Activated T-helper 1 cell treated with anti-CD3 and anti-CD28 coated beads, Interleukin-12 subunit alpha, Interleukin-12 subunit beta, Interleukin-2, Interleukin-4 antibody, amounts not matched to agents 30 ng/mL and 10 ng/mL and 1 ng/mL, durations not matched to agents 14 hours and 24 hours and 36 hours (primary cell): Measurements from ENCODE around the gene PIM2. TPM values are rescaled to one million over a fixed set of nuclear protein-coding genes. Genes with fewer than 3 reads are reported as not detected.

Source experiments
- DNase-seq: peaks from one replicate; pipeline ENCODE4 v3.0.0; 2021; ENCODE audit warnings: low spot score
- H3K27ac Mint-ChIP-seq: one replicate; pipeline ENCODE4 v1.8.0; 2021; ENCODE audit warnings: mild to moderate bottlenecking, mixed read lengths
- H3K27me3 Mint-ChIP-seq: one replicate; pipeline ENCODE4 v1.8.0; 2022; ENCODE audit warnings: mild to moderate bottlenecking, moderate library complexity, mixed read lengths; ENCODE audit not compliant: insufficient read depth
- H3K36me3 Mint-ChIP-seq: one replicate; pipeline ENCODE4 v1.8.0; 2021; ENCODE audit warnings: low read depth, mixed read lengths
- H3K4me1 Mint-ChIP-seq: one replicate; pipeline ENCODE4 v1.8.0; 2021; ENCODE audit warnings: low read depth, mixed read lengths
- H3K4me3 Mint-ChIP-seq: one replicate; pipeline ENCODE4 v1.8.0; 2021; ENCODE audit warnings: mild to moderate bottlenecking, moderate library complexity, mixed read lengths
- H3K9me3 Mint-ChIP-seq: one replicate; pipeline ENCODE4 v1.8.0; 2021; ENCODE audit warnings: mixed read lengths
- intact Hi-C: fragments of 100-400 bp; cut with micrococcal nuclease; formaldehyde crosslinking; loops from one replicate; pipeline ENCODE4 v1.15.1; 2024
- total RNA-seq: library from RNA; stranded (reverse); gene quantifications from 2 replicates; pipeline ENCODE4 v1.2.3, GENCODE V29; 2022

PIM2 gene
- total RNA-seq, 1 donor from 2014 or later = 475 TPM

GRCh38 chrX:48945517-48946348, 26.9 kb upstream of the PIM2 start:
- peaks cover 33% of the 10 kb centered on the region for H3K4me1 Mint-ChIP-seq
- peak overlapping the region; percentile 17 for H3K4me3 Mint-ChIP-seq
- H3K9me3 Mint-ChIP-seq = no peaks in the 10 kb centered on the region
- H3K27me3 Mint-ChIP-seq = no peaks in the 10 kb centered on the region
- H3K36me3 Mint-ChIP-seq = peaks cover 26% of the 10 kb centered on the region
- DNase-seq = no peak
- intact Hi-C loops = loop anchor here (1.0 to 5.0 kb wide), 3 partner anchors 8 to 298 kb away; no protein-coding TSS in a partner anchor
- no peak overlapping the region for H3K27ac Mint-ChIP-seq

DNA sequence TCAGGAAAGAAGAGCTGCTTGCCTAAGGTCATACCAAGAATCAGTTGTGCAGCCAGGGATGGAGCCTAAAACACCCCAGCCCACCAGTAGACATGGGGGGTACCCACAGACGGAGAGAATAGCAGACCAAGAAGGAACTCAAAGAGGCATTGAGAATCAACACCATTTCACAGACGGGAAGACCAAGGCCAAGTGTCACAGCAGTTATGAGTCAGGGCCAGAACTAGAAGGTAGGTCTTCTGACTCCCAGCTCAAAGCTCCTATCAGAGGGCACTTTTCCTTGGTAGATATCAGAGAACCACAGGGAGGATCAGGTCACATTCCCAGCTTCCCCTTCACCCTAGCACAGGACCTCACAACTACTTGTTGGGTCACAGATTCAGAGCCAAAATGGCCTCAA, 24.1 kb upstream of the PIM2 start:
- DNase-seq = no peak
- intact Hi-C loops = no loop called here
- peak overlapping the region; percentile 93 for H3K27ac Mint-ChIP-seq
- H3K27me3 Mint-ChIP-seq = no peaks in the 10 kb centered on the region
- H3K9me3 Mint-ChIP-seq = no peaks in the 10 kb centered on the region
- peaks cover 58% of the 10 kb centered on the region for H3K4me1 Mint-ChIP-seq
- H3K4me3 Mint-ChIP-seq = peak overlapping the region; percentile 69
- H3K36me3 Mint-ChIP-seq = peaks cover 31% of the 10 kb centered on the region

DNA sequence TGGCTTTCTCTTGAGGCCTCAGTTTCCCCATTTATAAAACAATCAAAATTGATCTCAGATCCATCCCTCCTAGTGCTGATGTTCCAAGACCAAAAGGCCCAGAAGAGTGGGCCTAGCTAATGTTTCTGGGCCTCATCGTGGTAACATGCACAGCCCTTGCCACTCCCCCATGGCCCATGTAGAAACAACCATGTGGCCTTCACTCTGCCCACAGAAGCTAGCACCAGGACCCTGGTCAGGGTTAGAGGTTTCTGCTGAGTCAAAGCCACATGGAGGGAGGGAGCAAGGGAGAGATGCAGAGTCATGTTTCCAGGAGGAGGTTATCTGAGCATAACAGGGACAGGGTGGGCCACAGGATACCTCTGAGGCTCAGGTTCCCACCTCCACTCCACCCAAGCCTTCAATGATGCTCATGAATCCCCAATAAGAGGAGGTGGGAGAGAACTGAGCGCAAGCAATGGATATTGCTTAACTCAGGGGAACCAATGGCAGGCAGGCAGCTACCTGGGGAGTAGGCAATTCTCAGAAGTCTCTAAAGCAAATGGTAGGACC, 21.7 kb upstream of the PIM2 start:
- no peak for DNase-seq
- Mint-ChIP-seq H3K27ac (peak overlapping the region; percentile 97), H3K9me3 (no peaks in the 10 kb centered on the region), H3K4me1 (peaks cover 78% of the 10 kb centered on the region), H3K36me3 (peaks cover 42% of the 10 kb centered on the region), H3K4me3 (peak overlapping the region; percentile 22), H3K27me3 (no peaks in the 10 kb centered on the region)
- intact Hi-C loops = no loop called here

- DNase-seq = no peak
- peak overlapping the region; percentile 87 for H3K4me3 Mint-ChIP-seq
- H3K9me3 Mint-ChIP-seq = no peaks in the 10 kb centered on the region
- H3K4me1 Mint-ChIP-seq = peaks cover 86% of the 10 kb centered on the region
- peak overlapping the region; percentile 97 for H3K27ac Mint-ChIP-seq
- no peaks in the 10 kb centered on the region for H3K27me3 Mint-ChIP-seq
- intact Hi-C loops = loop anchor here (5.0 to 10.0 kb wide), 4 partner anchors 137 to 1285 kb away; partner anchors contain the start of genes ELK1, HDAC6 and UXT
- H3K36me3 Mint-ChIP-seq = peaks cover 49% of the 10 kb centered on the region
These were observed 20.9 kb upstream of the PIM2 start for GRCh38 chrX:48939524-48940228.

GRCh38 chrX:48938721-48939425, 20.0 kb upstream of the PIM2 start:
- peak; percentile 71 for DNase-seq
- no peaks in the 10 kb centered on the region for H3K27me3 Mint-ChIP-seq
- no peaks in the 10 kb centered on the region for H3K9me3 Mint-ChIP-seq
- H3K4me1 Mint-ChIP-seq = peaks cover 86% of the 10 kb centered on the region
- H3K27ac Mint-ChIP-seq = peak overlapping the region; percentile 97
- peaks cover 57% of the 10 kb centered on the region for H3K36me3 Mint-ChIP-seq
- intact Hi-C loops = loop anchor here (5.0 to 10.0 kb wide), 4 partner anchors 137 to 1284 kb away; partner anchors contain the start of genes ELK1, HDAC6 and UXT
- H3K4me3 Mint-ChIP-seq = peak overlapping the region; percentile 87

- intact Hi-C loops = loop anchor here (1.0 to 10.0 kb wide), 10 partner anchors 8 to 1282 kb away; partner anchors contain the start of genes ELK1, HDAC6, OTUD5 and PIM2
- peaks cover 80% of the 10 kb centered on the region for H3K4me1 Mint-ChIP-seq
- H3K27me3 Mint-ChIP-seq = no peaks in the 10 kb centered on the region
- peak overlapping the region; percentile 87 for H3K4me3 Mint-ChIP-seq
- H3K27ac Mint-ChIP-seq = peak overlapping the region; percentile 97
- peak; percentile 85 for DNase-seq
- H3K9me3 Mint-ChIP-seq = no peaks in the 10 kb centered on the region
- H3K36me3 Mint-ChIP-seq = peaks cover 52% of the 10 kb centered on the region
These were observed 18.5 kb upstream of the PIM2 start for GRCh38 chrX:48937054-48937907.

DNA sequence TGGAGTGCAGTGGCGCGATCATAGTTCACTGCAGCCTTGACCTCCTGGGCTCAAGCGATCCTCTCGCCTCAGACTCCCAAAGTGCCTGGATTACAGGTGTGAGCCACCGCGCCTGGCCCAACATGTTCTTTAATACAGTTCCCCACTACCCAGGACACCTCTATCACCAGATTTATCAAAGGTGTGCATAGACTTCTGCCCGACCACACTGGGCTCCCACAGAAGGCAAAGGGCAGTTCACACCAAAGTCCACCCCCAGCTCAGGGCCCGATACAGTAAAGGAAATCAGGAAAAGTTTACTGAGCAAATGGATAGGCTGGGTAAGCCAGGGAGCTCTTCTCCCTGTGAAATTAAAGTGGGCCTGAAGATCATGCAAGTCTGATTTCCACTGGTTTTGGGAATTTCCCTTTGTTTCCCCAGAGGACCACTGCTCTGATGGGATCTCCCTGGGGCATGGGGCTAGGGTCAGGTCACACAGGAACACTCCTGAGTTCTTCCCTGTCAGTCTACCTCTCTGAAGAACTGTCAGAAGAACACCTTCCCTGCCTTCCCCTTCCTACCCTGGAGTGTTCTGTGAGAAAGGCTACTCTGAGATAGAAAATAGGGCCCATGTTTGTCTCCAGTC, 17.7 kb upstream of the PIM2 start:
- DNase-seq = no peak
- H3K27me3 Mint-ChIP-seq = no peaks in the 10 kb centered on the region
- peaks cover 73% of the 10 kb centered on the region for H3K4me1 Mint-ChIP-seq
- peak overlapping the region; percentile 87 for H3K4me3 Mint-ChIP-seq
- intact Hi-C loops = loop anchor here (1.0 to 10.0 kb wide), 10 partner anchors 9 to 1282 kb away; partner anchors contain the start of genes ELK1, HDAC6, OTUD5 and PIM2
- peak overlapping the region; percentile 97 for H3K27ac Mint-ChIP-seq
- H3K36me3 Mint-ChIP-seq = peaks cover 46% of the 10 kb centered on the region
- no peaks in the 10 kb centered on the region for H3K9me3 Mint-ChIP-seq

GRCh38 chrX:48935301-48935670, 16.5 kb upstream of the PIM2 start:
- intact Hi-C loops = loop anchor here (5.0 to 10.0 kb wide), 4 partner anchors 133 to 1280 kb away; partner anchors contain the start of genes ELK1, HDAC6 and UXT
- H3K36me3 Mint-ChIP-seq = peaks cover 41% of the 10 kb centered on the region
- H3K4me3 Mint-ChIP-seq = peak overlapping the region; percentile 64
- no peaks in the 10 kb centered on the region for H3K9me3 Mint-ChIP-seq
- H3K4me1 Mint-ChIP-seq = peaks cover 66% of the 10 kb centered on the region
- H3K27me3 Mint-ChIP-seq = no peaks in the 10 kb centered on the region
- no peak for DNase-seq
- H3K27ac Mint-ChIP-seq = peak overlapping the region; percentile 94

GRCh38 chrX:48934581-48935300, 15.9 kb upstream of the PIM2 start:
- no peaks in the 10 kb centered on the region for H3K9me3 Mint-ChIP-seq
- H3K36me3 Mint-ChIP-seq = peaks cover 40% of the 10 kb centered on the region
- intact Hi-C loops = loop anchor here (5.0 to 10.0 kb wide), 4 partner anchors 132 to 1280 kb away; partner anchors contain the start of genes ELK1, HDAC6 and UXT

GRCh38 chrX:48933757-48934156, 14.9 kb upstream of the PIM2 start:
- intact Hi-C loops = loop anchor here (10.0 kb wide), 1 partner anchor 1279 kb away; the partner anchor contains the start of genes ELK1 and UXT
- H3K9me3 Mint-ChIP-seq = no peaks in the 10 kb centered on the region
- H3K4me1 Mint-ChIP-seq = peaks cover 51% of the 10 kb centered on the region
- H3K4me3 Mint-ChIP-seq = peak overlapping the region; percentile 64
- H3K27ac Mint-ChIP-seq = peak overlapping the region; percentile 94
- H3K27me3 Mint-ChIP-seq = no peaks in the 10 kb centered on the region
- H3K36me3 Mint-ChIP-seq = peaks cover 40% of the 10 kb centered on the region
- no peak for DNase-seq

More at GRCh38 chrX:48934581-48935300, 15.9 kb upstream of the PIM2 start:
- H3K4me1 Mint-ChIP-seq = peaks cover 60% of the 10 kb centered on the region
- H3K27me3 Mint-ChIP-seq = no peaks in the 10 kb centered on the region
- peak overlapping the region; percentile 64 for H3K4me3 Mint-ChIP-seq
- DNase-seq = no peak
- H3K27ac Mint-ChIP-seq = peak overlapping the region; percentile 94
